Measurements from ENCODE around the gene RPSA.

RPSA gene

GRCh38 chr3:39396690-39397089, 9.8 kb upstream of the RPSA start:
- Histone ChIP-seq H3K9ac (no peak overlapping the region), H2AFZ (ENCODE audit: low read depth) (no peak overlapping the region), H4K20me1 (ENCODE audit: insufficient read depth) (no peaks in the 10 kb centered on the region), H3K4me1 (ENCODE audit: low read depth, poor library complexity, severe bottlenecking) (peaks cover 8% of the 10 kb centered on the region), H3K79me2 (ENCODE audit: insufficient read depth, low read depth) (no peaks in the 10 kb centered on the region), H3K4me2 (no peak overlapping the region), H3K27me3 (ENCODE audit: insufficient read depth, low read depth) (no peaks in the 10 kb centered on the region), H3K4me3 (IDR thresholded peaks at IDR 0.05; ENCODE audit: insufficient read depth, low read depth, low read length) (no peak overlapping the region), H3K27ac (no peak overlapping the region), H3K36me3 (ENCODE audit: insufficient read depth) (no peaks in the 10 kb centered on the region)
- no peak for TF ChIP-seq CTCF (conservative IDR thresholded peaks at IDR 0.05; ENCODE audit: low read depth, low read length)

GRCh38 chr3:39398700-39399099, 7.8 kb upstream of the RPSA start:
- Histone ChIP-seq H3K79me2 (ENCODE audit: insufficient read depth, low read depth) (no peaks in the 10 kb centered on the region), H2AFZ (ENCODE audit: low read depth) (no peak overlapping the region), H3K9ac (no peak overlapping the region), H4K20me1 (ENCODE audit: insufficient read depth) (no peaks in the 10 kb centered on the region), H3K4me3 (IDR thresholded peaks at IDR 0.05; ENCODE audit: insufficient read depth, low read depth, low read length) (no peak overlapping the region), H3K36me3 (ENCODE audit: insufficient read depth) (no peaks in the 10 kb centered on the region), H3K27me3 (ENCODE audit: insufficient read depth, low read depth) (no peaks in the 10 kb centered on the region), H3K27ac (no peak overlapping the region), H3K4me1 (ENCODE audit: low read depth, poor library complexity, severe bottlenecking) (peaks cover 15% of the 10 kb centered on the region), H3K4me2 (no peak overlapping the region)
- no peak for TF ChIP-seq CTCF (conservative IDR thresholded peaks at IDR 0.05; ENCODE audit: low read depth, low read length)

- Histone ChIP-seq H3K27ac (no peak overlapping the region), H2AFZ (ENCODE audit: low read depth) (no peak overlapping the region), H3K4me3 (IDR thresholded peaks at IDR 0.05; ENCODE audit: insufficient read depth, low read depth, low read length) (no peak overlapping the region), H3K4me2 (no peak overlapping the region), H3K9ac (no peak overlapping the region), H4K20me1 (ENCODE audit: insufficient read depth) (no peaks in the 10 kb centered on the region), H3K27me3 (ENCODE audit: insufficient read depth, low read depth) (no peaks in the 10 kb centered on the region), H3K79me2 (ENCODE audit: insufficient read depth, low read depth) (peaks cover 5% of the 10 kb centered on the region), H3K4me1 (ENCODE audit: low read depth, poor library complexity, severe bottlenecking) (peaks cover 15% of the 10 kb centered on the region), H3K36me3 (ENCODE audit: insufficient read depth) (no peaks in the 10 kb centered on the region)
- no peak for TF ChIP-seq CTCF (conservative IDR thresholded peaks at IDR 0.05; ENCODE audit: low read depth, low read length)
Measured at GRCh38 chr3:39401983-39402382, 4.5 kb upstream of the RPSA start.

GRCh38 chr3:39404943-39405686, 1.4 kb upstream of the RPSA start:
- TF ChIP-seq CTCF (conservative IDR thresholded peaks at IDR 0.05; ENCODE audit: low read depth, low read length): no peak
- Histone ChIP-seq H4K20me1 (ENCODE audit: insufficient read depth) (0 out of 2 replicates have a peak, but pooled peaks cover 6% of the 10 kb centered on the region), H3K79me2 (ENCODE audit: insufficient read depth, low read depth) (peaks cover 33% of the 10 kb centered on the region), H3K27me3 (ENCODE audit: insufficient read depth, low read depth) (no peaks in the 10 kb centered on the region), H3K4me1 (ENCODE audit: low read depth, poor library complexity, severe bottlenecking) (peaks cover 24% of the 10 kb centered on the region), H2AFZ (ENCODE audit: low read depth) (no peak overlapping the region; the same call in 1 of the 2 replicates), H3K36me3 (ENCODE audit: insufficient read depth) (peaks cover 11% of the 10 kb centered on the region), H3K4me2 (no peak overlapping the region), H3K4me3 (IDR thresholded peaks at IDR 0.05; ENCODE audit: insufficient read depth, low read depth, low read length) (peak overlapping the region; percentile 9), H3K27ac (no peak overlapping the region), H3K9ac (no peak overlapping the region)
